Caki2 (cell line): ENCODE results near the gene LRRK2. TPM values are rescaled to one million over a fixed set of nuclear protein-coding genes. Genes with fewer than 3 reads are reported as not detected.
"Not testable (repeated sequence)": the region's sequence is repeated elsewhere in the genome, so short reads cannot be mapped to it uniquely, and the experiment has no call there.

ENCODE experiments used
- DNase-seq: peaks from one replicate; pipeline ENCODE4 v3.0.0-alpha.2; 2015; ENCODE audit warnings: low read depth
- in situ Hi-C: cut with HindIII; loops from 2 replicates; pipeline ENCODE4 v1.10.0; 2016; ENCODE audit warnings: low sequenced_read_pairs, low pct_unique_long_range_greater_than_20kb, mixed read lengths
- total RNA-seq: library from RNA; depleted of rRNA; stranded (reverse); fragments of >200 nt; shearing (Covaris generic); gene quantifications from 2 replicates; pipeline ENCODE4 v1.2.3, GENCODE V29; 2014; ENCODE audit warnings: low replicate concordance

The LRRK2 gene
- total RNA-seq, 1 experiment from 2014 or later, result 2.5 TPM

DNA sequence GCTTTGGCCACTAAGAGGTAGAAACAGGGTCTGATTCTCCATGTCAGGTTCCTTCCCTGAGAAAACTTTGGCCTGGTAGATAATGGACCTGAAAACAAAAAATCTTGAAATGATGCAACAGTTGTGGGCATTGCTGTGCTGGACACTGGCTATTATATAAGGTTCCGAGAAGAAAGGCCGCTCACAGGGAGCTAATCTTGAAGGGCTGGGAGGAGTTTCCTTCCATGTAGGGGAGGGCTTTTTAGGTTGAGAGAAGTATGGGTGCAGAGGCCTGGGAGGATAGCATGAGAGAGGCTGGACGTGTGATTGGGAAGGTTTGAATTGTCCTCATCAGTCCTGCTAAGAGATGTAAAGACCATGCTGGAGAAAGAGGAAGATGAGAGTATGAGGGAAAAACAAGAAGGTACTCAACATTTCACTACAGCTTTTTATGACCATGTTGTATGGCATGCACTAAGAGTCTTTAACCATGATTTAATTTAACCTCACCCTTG, 11.6 kb downstream of the LRRK2 start:
- in situ Hi-C loops, result no loop called here
- no peak for DNase-seq

- DNase-seq, result no peak
- in situ Hi-C loops, result no loop called here
Measured at GRCh38 chr12:40238266-40238902, 13.6 kb downstream of the LRRK2 start.

DNA sequence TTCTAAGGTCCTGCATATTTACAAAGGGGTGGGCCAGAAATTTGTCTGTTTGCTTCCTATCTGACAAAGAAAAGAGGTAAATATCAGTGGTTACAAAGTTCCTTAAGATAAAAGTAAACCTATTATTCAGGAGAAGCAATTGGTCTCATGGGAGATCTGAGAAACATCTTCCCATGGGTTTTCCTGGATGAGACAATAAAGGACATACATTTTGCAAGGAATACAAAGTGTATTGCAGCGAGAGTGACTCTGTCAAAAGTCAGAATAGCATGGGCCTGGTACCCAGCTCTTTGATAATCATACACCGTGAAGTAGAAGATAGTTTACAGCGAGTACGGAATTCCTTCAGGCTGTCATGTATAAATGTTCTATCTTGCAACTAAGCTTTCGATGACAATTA, 14.2 kb downstream of the LRRK2 start:
- DNase-seq, result no peak
- in situ Hi-C loops, result no loop called here

- in situ Hi-C loops, result no loop called here
- no peak for DNase-seq
Measured at GRCh38 chr12:40240779-40241178, 16.0 kb downstream of the LRRK2 start.

DNA sequence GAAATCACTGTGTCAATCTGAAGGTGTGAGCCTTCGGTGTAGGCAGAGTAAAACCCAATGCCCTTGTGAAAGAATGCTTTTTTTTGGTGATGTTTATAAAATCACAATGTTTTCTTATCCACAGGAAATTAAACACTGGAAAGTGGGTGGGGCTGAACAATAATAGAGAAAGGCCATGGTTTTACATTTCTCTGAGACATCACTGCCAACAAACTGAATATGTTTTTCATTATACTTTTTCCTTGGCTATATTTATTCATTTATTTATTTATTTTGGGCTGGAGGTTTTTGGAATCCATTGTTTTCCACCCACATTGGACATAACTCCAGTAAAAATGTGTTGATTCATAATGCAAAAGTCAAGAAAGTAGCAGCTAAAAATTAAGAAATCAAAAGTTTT, 16.9 kb downstream of the LRRK2 start:
- DNase-seq, result no peak
- in situ Hi-C loops, result no loop called here

DNA sequence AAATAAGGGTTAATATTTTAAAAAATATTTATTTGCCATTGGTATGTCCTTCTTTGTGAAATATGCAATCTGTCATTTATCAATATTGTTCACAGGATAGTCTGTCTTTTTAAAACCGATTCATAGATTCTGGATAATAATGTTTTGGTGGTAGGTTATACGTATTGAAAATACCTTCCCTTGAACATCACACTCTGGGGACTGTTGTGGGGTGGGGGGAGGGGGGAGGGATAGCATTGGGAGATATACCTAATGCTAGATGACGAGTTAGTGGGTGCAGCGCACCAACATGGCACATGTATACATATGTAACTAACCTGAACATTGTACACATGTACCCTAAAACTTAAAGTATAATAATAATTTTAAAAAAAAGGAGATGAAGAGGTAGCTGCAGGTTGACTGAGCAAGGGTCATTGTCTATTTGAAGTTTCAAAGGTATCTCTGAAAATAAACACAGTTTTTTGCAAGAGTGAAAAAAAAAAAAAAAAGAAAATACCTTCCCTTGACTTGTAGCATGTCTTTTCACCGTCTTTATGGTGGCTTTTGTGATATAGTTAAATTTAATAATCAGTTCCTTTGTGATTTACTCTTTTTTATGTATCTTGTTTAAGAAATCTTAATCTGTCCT, 19.8 kb downstream of the LRRK2 start:
- in situ Hi-C loops, DNase-seq: not testable (repeated sequence)

DNA sequence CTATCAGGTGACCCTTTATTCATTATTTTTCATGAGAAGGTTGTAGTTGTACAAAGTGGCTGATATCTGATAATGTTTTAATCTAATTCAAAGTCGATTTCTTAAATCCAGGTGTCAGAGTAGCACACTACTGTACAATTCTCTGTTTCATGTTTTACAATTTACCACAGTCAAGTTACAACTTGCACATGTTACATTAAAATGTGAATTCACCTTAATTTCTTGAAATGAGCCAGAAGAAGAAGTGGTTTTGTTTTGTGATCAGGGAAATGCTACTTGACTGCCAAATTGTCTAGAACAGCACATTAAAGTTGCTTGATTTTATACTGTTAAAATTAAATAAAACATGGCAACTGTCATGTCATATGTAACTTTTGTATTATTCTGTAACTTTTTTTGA, 23.2 kb downstream of the LRRK2 start:
- DNase-seq, result no peak
- in situ Hi-C loops, result no loop called here

DNA sequence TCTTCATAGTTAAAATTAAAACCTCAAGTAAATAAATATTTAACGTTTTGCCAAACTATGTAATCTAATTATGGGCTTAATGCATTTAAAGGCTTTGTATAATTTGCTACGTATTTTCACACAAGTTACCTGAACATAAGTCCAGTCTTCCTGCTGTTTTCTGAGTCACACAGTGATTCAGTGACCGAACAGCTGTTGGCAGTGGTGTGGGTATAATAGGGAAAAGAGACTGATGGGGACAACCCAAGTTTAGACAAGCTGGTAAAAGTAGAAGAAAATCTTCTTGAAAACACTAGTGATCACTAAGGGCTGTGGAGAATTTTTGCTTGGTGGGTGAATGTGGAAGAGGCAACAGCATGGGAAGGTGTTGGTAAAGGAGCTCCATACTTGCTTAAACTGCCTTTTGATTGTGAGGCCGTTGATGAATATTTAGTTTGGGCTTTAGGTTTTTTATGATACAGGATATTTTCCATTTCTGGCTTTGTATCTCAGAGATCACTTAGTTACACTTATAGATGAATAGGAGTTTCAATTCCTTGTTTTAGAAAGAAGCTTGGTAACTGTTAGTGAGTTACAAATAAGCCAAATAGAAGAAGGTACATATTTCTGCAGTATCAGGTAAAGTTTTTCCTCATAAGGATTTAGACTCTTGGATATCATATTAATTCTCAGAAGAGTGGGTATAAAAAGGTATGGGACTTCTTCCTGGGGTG, 23.9 kb downstream of the LRRK2 start:
- DNase-seq, result no peak
- in situ Hi-C loops, result no loop called here

DNA sequence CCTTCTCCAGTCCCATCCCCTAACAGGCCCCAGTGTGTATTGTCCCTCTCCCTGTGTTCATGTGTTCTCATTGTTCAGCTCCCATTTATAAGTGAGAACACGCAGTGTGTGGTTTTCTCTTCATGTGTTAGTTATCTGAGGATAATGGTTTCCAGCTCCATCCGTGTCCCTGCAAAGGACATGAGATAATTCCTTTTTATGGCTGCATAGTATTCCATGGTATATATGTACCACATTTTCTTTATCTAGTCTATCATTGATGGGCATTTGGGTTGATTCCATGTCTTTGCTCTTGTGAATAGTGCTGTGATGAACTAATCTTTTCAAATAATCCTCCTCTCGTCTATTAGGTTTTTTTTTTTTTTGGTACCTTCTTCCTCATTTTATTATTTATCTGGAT, 25.9 kb downstream of the LRRK2 start:
- not testable (repeated sequence) for DNase-seq

DNA sequence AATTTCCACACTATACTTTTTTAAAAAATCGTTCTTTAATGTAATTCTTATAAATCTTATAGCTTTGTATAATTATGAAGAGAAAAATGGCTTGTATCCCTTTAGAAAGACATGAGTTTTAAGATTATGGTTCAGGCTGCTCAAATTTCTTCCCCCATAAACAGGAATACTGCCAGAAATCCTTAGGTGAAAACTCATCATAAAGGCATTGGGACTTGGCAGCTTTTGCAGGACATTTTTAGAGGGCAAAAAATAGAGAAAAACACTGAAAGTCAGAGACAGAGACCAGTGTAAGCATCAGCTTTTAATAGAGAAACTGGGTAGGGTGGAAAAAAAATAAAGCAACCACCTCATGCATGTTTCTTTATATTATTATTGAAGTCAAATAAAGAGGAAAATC, 29.1 kb downstream of the LRRK2 start:
- no peak for DNase-seq
- in situ Hi-C loops, result no loop called here

More for the DNA sequence above, 25.9 kb downstream of the LRRK2 start:
- in situ Hi-C loops, result not testable (repeated sequence)

GRCh38 chr12:40254455-40255085, 29.8 kb downstream of the LRRK2 start:
- DNase-seq, result no peak
- in situ Hi-C loops, result no loop called here

DNA sequence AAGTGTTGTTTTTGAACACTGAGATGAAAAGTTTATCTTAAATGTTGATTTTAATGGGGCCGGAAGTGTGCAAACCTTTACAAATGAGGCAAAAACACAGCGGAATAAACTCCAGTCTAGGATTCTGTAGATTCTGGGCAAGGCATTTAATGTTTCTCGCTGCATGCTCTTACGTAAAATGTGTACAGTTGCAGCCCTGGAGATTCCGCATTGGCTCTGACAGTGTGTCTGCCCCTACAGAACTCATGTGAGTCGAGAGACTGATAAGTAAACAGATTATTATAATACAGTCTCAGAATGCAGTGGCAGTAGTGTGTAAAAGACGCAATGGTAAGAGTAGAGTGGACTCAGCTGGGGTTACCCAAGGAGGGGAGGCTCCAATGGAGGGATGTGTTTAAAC, 33.6 kb downstream of the LRRK2 start:
- in situ Hi-C loops, result no loop called here
- no peak for DNase-seq

DNA sequence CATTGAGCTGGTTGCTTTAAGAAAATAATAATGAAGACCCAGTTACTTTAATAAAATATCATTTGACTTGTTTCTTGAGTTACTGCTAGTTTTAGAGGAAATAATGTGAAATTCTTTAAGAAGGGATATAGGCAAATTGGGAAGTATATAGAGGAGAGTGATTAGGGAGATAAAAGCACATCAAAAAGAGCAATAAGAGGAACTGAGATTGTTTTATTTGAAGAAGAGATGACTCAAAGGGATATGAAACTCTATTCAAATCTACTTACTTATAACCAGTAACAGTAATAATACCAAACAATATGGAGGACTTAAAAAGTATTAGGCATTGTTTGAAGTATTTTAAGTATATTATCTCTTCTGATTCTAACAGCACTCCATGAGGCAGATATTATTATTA, 37.1 kb downstream of the LRRK2 start:
- DNase-seq, result no peak
- in situ Hi-C loops, result no loop called here

- no peak for DNase-seq
- in situ Hi-C loops, result no loop called here
Measured at GRCh38 chr12:40262657-40263056, 37.9 kb downstream of the LRRK2 start.

- in situ Hi-C loops, result no loop called here
- DNase-seq, result no peak
Measured at GRCh38 chr12:40263616-40264409, 39.0 kb downstream of the LRRK2 start.

GRCh38 chr12:40271981-40272664, 47.3 kb downstream of the LRRK2 start:
- DNase-seq, result no peak
- in situ Hi-C loops, result no loop called here

DNA sequence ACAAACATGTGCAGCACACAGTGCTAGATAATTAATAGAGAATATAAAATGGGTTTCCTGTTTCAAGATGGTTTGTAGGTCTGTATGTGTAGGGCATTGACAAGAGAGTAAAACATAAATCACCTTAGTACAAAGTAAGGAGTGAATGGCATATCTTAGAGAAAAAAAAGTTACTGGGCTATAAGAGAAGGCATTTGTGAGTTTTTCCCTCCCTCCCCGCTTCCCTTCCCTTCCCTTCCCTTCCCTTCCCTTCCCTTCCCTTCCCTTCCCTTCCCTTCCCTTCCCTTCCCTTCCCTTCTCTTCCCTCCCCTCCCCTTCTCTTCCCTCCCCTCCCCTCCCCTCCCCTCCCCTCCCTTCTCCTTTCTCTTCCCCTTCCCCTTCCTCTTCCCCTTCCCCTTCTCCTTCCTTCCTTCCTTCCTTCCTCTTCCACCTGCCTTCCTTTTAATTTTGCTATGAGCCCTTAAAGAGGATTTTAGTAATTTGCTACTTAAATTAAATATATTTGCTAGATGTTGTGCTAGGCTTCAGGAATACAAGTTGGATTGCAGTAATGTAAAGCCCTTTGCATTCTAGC, 57.1 kb downstream of the LRRK2 start:
- no peak for DNase-seq
- in situ Hi-C loops, result no loop called here
